ENCODE data around the gene UBR2.

Gene UBR2

GRCh38 chr6:42690151-42690702 is 126.4 kb downstream of the UBR2 start:
- TF ChIP-seq CTCF (IDR thresholded peaks at IDR 0.05), result no peak
- Histone ChIP-seq H3K4me3 (no peak overlapping the region), H3K9me3 (no peaks in the 10 kb centered on the region), H3K27me3 (no peaks in the 10 kb centered on the region), H3K27ac (no peak overlapping the region), H3K36me3 (peaks cover 71 to 84% (median 74%) of the 10 kb centered on the region in 3 donors), H3K4me1 (peaks cover 0 to 21% (median 10%) of the 10 kb centered on the region in 4 donors)
- DNase-seq, result no peak
- intact Hi-C loops (cut with DNase I; ENCODE audit: low total_unique reads), result no loop called here

GRCh38 chr6:42690872-42691271 is 127.0 kb downstream of the UBR2 start:
- no peaks in the 10 kb centered on the region for H3K9me3 ChIP-seq
- H3K27me3 ChIP-seq, result no peaks in the 10 kb centered on the region
- intact Hi-C loops (cut with DNase I; ENCODE audit: low total_unique reads), result no loop called here
- no peak for DNase-seq
- TF ChIP-seq CTCF (IDR thresholded peaks at IDR 0.05), result no peak
- peaks cover 64 to 78% (median 67%) of the 10 kb centered on the region in 3 donors for H3K36me3 ChIP-seq
- peaks cover 0 to 21% (median 10%) of the 10 kb centered on the region in 4 donors for H3K4me1 ChIP-seq
- peak overlapping the region in 1 of 2 donors; percentile 52 for H3K27ac ChIP-seq
- H3K4me3 ChIP-seq, result no peak overlapping the region

DNA sequence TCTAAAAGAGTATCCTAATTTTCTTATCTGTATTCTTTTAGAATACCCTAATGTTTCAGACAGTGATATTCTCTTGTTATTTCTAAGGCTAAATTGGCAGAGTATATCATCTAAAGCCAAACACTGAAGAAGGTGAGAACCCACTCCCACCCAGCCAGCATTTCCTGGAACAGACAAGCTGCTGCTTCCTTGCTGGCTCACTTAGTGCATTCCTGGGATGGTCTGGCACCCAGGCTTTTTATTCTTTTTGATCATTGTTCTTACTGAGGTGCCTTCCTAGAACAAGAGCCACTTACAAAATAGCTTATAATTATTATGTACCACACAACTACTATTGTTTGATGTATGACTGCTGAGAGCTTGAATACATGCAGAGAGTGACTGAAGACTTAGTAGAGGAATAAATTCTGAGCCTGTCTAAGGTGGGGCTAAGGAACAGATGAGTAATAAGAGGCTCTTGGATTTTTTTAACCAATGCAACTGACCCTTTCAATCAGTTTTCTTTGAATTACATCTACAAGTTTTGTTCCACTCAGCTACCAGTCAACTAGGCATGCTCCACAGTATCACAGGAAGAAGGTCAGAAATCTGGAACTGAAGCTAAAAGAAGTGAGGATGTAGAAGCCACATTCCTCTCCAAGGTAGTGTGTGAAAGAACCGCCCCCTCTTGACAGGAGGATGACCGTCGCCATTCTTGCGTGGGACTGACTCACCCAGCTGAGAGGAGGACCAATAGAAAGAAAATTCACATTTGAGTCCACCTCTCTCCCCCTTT is 128.5 kb downstream of the UBR2 start:
- H3K27ac ChIP-seq, result peak overlapping the region; percentile 25 to 35
- H3K4me1 ChIP-seq, result peaks cover 0 to 33% (median 13%) of the 10 kb centered on the region in 4 donors
- TF ChIP-seq CTCF (IDR thresholded peaks at IDR 0.05), result no peak
- H3K27me3 ChIP-seq, result no peaks in the 10 kb centered on the region
- intact Hi-C loops (cut with DNase I; ENCODE audit: low total_unique reads), result no loop called here
- H3K36me3 ChIP-seq, result peaks cover 53 to 65% (median 57%) of the 10 kb centered on the region in 3 donors
- H3K9me3 ChIP-seq, result no peaks in the 10 kb centered on the region
- no peak for DNase-seq
- no peak overlapping the region for H3K4me3 ChIP-seq

- intact Hi-C loops (cut with DNase I; ENCODE audit: low total_unique reads), result no loop called here
- Histone ChIP-seq H3K27ac (no peak overlapping the region), H3K4me3 (no peak overlapping the region), H3K36me3 (peaks cover 39 to 50% (median 42%) of the 10 kb centered on the region in 3 donors), H3K4me1 (peaks cover 0 to 33% (median 13%) of the 10 kb centered on the region in 4 donors), H3K9me3 (no peaks in the 10 kb centered on the region), H3K27me3 (no peaks in the 10 kb centered on the region)
- DNase-seq, result no peak
- no peak for TF ChIP-seq CTCF (IDR thresholded peaks at IDR 0.05)
These were observed 130.0 kb downstream of the UBR2 start for GRCh38 chr6:42693725-42694323.

DNA sequence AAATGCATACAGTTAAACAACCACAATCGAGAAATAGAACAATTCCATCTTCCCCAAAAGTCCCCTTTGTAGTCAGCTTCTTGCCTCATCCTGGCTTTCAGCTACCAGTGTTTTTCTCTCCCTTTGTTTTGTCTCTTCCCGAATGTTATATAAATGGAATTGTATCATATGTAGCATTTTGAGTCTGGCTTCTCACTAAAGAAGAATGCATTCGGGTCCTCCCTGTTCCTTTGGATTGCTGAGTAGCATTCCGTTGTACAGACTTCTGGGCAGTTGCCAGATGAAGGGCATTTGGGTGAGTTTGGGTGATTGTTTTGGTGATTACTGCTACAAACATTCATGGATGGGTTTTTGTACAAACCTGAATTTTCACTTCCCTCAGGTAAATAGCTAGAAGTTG is 130.8 kb downstream of the UBR2 start:
- Histone ChIP-seq H3K27ac (no peak overlapping the region), H3K4me3 (no peak overlapping the region), H3K9me3 (no peaks in the 10 kb centered on the region), H3K36me3 (peaks cover 31 to 43% (median 34%) of the 10 kb centered on the region in 3 donors), H3K4me1 (peaks cover 0 to 33% (median 13%) of the 10 kb centered on the region in 4 donors), H3K27me3 (no peaks in the 10 kb centered on the region)
- no peak for TF ChIP-seq CTCF (IDR thresholded peaks at IDR 0.05)
- no peak for DNase-seq
- intact Hi-C loops (cut with DNase I; ENCODE audit: low total_unique reads), result no loop called here
